Activated naive CD8-positive, alpha-beta T cell treated with anti-CD3 and anti-CD28 coated beads, Interleukin-2, amount 50 U/mL, for 16 hours (primary cell): Measurements from ENCODE around the gene ARID4A.
A peak's percentile ranks its signal among the peaks of the same experiment; 100 is the strongest.
"Not testable (repeated sequence)": the region's sequence is repeated elsewhere in the genome, so short reads cannot be mapped to it uniquely, and the experiment has no call there.

ENCODE experiments used
- DNase-seq: peaks from one replicate; pipeline ENCODE4 v3.0.0-alpha.2; 2020; ENCODE audit warnings: low read depth, low spot score

The ARID4A gene

DNA sequence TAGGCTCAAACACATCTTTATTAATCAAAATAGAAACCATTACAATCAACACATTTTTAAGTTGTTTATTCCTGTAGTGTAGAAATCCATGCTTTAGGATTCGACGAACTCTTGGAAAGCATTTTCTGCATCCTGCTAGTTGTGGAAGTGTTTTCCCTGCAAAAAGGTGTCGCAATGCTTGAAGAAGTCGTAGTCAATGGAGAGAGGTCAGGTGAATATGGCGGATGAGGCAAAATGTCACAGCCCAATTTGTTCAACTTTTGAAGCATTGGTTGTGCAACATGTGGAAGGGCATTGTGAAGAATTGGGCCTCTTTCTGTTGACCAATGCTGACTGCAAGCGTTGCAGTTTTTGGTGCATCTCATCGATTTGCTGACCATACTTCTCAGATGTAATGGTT lies 4.2 kb upstream of the ARID4A start:
- DNase-seq = no peak

DNA sequence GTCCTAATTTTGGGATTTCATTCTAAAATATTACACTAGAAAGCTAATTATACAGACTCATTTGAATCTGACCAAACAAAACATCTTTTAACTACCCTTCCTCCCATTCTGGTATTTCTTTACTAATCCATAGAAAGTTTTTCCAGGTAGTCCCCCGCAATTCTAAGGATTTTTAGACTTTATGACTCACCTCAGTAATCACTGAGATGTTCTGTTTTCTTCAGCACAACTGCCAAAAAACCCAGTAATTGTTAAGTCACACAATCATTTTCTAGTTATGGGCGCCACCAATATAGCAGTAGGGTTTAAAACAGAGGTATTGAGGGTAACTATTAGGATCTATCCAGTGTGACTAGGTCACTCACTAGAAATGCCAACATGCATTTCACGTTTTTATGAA lies 1.6 kb upstream of the ARID4A start:
- no peak for DNase-seq

DNA sequence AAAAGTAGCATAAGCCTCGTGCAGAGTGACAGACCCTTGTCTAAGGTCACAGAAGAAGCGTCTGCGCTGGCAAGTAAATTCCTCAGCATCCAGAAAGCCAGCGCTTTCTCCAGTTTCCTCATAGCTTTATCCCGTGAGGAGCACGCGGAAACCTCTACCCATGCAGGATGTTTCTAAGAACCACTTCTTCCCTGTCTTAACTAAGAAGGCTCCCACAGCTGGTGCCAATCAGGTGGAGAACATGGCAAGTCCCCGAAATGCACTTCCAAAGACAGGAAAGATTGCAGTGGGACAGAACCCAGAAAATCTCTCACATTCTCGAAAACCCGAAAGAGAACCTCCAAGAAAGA lies 968 bp upstream of the ARID4A start:
- DNase-seq = no peak

DNA sequence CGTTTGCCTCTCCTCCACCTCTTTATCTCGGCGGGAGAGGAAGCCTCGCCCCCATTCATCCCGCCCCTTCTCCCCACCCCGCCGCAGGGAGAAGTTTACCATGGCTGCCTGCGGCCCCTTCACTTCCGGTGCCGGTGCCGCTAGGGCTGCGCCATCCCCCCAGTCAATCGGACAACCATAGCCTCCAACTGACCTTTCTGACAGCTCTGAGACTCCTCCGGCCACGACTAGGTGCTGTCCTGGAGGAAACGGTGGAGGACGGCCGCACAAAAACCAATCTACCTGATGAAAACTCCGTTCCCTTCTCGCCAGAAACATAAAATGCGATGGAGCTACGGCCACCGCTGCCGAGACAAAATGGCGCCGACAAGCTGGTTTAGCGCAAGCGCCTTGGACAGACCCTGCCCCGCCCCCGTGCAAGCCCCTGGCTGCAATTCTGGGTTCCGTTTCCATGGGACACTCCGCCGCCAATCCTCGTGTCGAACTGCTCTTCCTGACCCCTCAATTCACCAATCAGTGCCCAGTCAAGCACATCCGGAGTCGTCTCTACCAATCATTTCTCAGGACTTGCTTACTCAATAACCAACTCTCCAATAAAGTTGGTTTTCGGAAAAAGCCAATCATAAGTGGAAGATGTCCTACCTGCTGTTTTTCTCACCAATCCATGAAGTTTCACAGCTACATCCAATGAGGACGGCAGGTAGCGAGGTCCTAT lies 436 bp upstream of the ARID4A start:
- peak; percentile 97 for DNase-seq

DNA sequence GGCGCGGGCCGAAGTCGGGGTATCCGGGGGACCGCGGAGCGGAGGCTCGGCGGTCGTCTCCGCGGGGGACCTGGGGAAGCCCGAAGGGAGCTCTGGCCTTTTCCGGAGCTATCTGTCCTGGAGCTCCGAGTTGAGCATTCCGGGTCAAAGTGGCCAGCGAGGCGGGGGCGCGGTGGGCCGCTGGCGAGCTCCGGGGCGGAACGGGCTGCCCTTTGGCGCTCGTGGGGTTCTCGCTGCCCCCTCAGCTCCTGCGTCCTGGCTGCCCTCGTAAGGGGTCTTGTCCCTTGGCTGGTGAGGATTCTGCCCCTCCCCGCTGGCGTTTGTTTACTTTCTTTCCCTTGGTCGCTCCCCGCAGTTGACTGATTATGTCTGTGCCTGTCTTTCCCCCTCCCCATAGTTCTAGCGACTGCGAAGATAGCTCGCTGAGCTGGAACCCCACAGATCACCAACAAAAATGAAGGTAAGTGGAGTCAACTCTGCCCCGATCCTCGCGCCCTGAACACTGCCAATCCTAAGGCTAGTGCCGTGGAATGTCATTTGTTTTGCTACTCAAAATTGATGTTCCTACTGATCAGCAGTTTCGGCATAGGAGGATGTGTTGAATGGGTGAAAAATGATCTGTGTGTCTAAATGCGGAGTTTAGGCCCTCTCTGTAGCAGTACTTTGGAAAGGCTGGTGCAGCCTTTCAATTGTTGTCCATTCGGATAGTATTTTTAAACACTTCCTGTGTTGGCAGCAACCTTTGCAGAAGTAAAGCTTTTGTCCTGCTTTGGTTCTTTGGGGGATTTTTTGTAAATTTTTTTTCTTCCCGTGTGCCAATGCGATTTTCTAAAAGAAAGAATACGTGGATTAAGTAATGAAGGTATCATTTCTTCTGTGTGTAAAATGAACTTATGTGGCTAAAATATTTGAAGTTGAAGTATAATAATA lies 1.3 kb downstream of the ARID4A start:
- no peak for DNase-seq

DNA sequence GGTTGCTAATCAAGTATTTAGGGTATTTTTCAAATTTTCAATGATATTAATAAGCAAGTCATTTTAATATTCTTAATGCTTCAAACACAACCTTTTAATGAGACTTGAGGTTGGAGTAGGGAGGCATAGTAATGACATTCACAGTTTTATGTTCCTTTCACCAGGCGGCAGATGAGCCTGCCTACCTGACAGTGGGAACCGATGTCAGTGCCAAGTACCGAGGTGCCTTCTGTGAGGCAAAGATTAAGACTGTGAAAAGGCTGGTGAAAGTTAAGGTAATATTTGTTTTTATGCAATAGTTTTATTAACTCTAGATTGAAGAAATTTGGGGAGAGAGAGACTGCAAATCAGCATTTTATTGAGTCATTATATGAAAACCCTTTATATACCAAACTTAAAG lies 3.1 kb downstream of the ARID4A start:
- no peak for DNase-seq

DNA sequence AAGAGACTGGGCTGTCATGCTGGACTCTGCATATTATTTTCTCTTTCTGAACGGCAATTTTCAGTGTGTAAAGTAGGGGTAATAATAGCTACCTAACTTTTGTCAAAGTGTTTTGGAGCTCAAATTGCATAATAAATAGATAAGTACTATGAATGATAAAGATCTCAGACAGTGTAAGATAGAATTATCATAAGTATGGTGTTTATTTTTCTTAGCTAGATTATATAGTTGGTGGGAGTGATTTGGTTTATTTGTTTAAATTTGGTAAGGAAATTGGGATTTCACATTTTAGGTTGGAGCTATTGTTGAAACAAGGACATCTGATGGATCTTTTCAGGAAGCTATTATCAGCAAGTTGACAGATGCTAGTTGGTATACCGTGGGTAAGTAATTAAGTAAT lies 7.4 kb downstream of the ARID4A start:
- DNase-seq = no peak

DNA sequence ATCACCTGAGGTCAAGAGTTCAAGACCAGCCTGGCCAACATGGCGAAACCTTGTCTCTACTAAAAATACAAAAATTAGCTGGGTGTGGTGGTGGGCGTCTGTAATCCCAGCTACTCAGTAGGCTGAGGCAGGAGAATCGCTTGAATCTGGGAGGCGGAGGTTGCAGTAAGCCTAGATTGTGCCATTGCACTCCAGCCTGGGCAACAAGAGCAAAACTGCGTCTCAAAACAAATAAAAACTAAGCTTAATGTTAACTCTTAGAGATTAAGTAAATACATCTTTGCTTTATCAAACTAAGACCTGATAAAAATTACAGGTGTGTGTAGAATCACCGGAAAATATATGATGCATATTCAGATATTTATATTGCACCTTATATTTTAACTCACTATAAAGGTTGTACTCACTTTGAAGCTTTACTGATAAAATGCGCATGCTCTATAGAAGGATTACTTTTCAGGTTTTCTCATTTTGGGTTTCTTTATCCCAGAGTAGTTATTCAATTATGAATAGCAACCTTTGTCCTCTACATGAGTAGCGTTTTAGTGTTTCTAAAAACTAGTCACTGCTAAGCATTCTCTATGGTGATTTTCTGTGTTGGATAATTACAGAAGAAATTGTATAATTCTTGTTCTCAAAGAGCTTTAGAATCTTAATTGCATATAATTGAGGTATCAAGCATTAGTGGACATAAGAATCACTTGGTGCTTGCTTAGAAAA lies 9.4 kb downstream of the ARID4A start:
- DNase-seq = no peak

DNA sequence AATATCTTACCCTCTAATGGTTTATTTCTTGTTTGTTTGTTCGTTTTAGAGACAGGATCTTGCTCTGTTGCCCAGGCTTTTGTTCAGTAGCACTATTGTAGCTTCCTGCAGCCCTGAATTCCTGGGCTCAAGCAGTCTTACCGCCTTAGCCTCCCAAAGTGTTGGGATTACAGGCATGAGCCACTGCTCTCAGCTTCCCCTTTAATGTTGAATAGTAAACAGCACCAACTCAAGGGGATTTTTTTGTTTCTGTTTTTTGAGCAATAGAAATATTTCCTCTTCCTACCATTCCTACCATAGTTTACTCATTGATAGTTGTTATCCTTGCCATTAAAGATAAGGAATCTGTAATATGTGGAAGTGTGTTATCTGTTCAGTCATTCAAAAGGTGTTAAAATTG lies 10.7 kb downstream of the ARID4A start:
- no peak for DNase-seq

DNA sequence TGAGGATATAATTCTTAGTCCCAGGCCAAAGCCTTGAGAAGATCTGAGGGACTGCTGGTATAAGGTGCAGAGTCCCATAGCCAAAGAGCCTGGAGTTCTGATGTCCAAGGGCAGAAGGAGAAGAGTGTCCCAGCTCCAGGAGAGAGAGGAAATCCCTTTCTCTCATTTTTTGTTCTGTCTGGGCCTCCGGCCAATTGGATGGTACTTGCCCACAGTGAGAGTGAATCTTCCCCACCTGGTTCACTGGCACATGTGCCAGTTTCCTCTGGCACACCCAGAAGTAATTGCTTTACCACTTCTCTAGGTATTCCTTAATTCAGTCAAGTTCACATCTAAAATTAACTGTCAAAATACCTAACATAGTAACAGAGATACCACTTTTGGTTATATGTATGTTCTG lies 15.3 kb downstream of the ARID4A start:
- no peak for DNase-seq

DNA sequence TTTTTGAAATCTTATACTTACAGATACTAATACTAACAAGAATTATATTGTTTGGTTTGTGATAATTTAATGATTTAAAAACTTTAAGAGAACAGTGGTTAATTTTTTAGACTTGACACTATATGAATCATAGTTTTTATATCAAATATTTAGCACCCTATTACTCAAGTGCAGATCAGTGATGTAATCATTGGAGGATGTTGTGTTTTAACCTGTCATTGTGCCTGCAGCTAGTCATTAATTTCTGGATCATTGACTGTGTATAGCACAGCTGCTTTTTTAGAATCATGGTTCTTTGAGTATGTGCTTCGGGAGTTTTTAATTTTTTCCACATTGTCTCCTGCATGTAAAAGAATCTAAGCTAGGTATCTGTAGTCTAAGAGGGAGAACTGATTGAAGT lies 17.3 kb downstream of the ARID4A start:
- no peak for DNase-seq

DNA sequence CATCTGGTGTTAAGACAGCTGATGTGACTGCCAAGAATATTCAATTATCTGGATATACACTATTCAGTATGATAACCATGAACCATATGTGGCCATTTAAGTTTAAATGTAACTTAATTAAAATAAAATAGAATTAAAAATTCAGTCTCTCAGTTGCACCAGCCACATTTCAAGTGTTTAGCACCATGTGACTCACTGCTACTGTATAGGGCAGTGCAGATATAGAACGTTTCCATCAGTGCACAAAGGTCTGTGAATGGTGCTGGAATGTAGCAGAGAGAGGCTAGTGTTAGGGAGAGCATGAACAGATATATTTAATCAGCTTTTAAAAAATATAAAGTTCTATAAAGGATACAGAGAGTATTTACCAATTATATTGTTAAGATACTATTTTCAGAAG lies 28.7 kb downstream of the ARID4A start:
- DNase-seq = no peak

DNA sequence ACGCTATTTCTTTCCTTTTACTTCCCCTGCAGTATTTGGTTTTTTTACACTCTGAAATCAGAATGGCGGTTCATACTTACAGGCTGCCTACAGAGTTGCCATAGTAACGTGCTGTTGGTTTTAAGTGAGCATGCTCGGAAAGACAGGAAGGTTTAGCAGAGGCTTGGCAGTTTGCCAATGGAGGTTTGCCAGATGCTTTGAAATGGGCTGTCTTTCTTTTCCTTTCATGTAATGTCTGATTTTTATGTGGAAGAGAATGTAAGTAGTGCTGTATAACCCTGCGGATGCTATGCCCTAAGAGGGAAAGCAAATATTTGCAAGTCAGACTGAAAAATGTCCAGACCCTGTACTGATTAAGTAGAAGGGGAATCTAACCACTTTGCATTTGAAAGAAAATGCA lies 32.8 kb downstream of the ARID4A start:
- DNase-seq = peak; percentile 63

DNA sequence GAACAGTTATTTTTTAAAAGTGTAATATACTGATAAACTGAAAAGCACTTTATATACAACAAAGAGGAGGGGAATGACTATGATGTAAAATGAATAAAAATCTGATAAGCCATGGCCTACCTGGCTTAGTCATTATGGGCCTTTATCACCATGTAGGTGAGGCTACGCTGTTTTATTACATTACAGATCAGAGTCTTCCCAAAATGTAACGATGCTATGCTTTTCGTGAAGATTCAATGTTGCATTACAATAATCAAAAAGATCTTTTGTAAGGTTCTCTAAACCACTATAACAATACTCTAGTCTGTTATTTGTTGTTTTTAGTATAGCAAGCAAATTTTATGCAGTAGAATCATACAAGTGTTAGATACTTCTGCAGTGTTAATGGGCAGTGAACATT lies 34.2 kb downstream of the ARID4A start:
- DNase-seq = no peak

DNA sequence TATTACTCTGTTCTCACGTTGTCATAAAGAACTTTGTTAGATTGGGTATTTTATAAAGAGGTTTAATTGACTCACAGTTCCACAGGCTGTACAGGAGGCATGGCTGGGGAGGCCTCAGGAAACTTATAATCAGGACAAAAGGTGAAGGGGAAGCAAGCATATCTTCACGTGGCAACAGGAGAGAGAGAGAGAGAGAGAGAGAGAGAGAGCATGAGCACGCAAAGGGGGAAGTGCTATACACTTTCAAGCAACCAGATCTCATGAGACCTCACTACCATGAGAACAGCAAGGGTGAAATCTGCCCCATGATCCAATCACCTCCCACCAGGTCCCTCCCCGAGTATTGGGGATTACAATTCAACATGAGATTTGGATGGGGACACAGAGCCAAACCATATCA lies 41.3 kb downstream of the ARID4A start:
- not testable (repeated sequence) for DNase-seq

DNA sequence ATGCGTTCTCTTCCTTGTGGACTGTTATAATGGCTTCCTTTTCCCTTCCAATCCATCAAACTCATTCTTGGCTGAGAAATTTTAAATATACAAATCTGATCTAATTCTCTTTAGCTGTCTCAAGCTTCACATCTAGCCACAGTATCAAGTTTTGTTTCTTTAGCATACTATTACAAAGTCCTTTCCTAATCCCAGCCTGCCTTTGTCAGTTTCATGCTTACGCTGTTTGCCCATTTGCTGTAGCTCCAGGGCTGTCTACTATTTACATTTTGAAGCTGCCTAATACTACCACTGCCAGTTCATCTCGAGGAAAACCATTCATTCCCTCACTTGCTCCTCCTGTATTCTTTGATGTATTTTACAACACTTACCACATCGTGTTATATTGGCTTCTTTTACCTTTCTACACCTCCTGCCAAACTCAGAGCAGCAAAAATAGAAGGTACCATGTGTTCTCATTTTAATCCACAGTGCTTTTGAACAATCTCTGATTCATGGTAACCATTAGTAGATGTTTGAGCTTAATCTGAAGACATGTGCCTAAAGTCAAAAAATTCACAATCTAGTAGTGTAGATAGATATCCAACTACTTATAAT lies 42.9 kb downstream of the ARID4A start:
- DNase-seq = no peak

DNA sequence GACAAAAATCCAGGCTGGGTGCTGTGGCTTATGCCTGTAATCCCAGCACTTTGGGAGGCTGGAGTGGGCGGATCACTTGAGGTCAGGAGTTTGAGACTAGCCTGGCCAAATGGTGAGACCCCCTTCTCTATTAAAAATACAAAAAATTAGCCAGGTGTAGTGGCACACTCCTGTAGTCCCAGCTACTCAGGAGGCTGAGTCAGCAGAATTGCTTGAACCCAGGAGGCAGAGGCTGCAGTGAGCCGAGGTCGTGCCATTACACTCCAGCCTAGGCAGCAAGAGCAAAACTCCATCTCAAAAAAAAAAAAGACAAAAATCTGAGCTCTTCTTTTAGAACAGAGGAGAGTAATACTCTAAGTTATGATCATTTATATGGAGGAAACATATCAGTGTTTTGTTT lies 45.2 kb downstream of the ARID4A start:
- not testable (repeated sequence) for DNase-seq

DNA sequence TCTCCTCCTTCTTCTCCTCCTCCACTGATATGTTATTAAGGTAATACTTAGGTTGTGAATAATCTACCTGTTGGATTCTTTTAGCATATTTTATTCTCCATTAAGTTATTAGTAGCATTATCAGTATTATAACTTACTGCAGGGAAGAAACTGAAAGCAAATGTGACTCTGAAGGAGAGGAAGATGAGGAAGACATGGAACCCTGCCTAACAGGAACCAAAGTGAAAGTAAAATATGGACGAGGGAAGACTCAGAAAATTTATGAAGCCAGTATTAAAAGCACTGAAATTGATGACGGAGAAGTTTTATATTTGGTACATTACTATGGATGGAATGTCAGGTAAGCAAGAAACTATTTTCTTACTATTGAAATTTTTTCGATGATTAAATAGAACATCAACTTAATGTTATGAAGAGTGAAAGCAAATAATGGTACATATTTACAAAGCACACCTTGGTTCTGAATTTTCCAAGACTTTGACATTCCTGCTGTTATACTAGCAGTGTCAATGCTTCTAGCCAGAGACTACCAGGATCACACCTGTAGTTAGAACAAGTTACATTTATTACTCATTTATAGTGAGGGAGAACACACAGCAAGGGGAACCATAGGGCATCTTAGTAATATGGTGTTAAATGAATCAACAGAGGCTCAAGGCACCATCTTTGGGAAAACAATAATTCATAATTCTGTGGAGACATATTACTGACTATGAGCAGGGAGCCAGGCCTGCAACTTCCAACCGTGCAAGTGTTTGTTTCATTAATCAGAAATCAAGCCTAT lies 55.4 kb downstream of the ARID4A start:
- DNase-seq = no peak

DNA sequence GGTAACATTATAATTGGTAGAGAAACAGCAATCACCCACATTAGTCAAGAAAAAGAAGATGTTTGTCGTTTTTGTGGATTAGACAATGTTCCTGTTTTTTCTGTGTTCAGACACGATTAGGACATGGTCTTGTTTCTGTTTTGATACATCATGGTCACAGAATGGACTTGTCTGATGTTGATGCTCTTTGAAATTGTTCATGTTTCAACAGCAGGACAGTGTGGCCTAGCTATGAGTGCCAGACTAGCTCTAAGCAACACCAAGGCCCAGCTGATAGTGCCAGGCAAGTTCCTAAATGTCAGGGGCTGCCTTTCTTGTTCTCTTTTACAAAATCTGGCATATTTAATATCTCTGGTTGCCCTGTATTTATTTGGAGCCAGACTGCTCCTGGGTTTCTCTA lies 56.5 kb downstream of the ARID4A start:
- DNase-seq = no peak

DNA sequence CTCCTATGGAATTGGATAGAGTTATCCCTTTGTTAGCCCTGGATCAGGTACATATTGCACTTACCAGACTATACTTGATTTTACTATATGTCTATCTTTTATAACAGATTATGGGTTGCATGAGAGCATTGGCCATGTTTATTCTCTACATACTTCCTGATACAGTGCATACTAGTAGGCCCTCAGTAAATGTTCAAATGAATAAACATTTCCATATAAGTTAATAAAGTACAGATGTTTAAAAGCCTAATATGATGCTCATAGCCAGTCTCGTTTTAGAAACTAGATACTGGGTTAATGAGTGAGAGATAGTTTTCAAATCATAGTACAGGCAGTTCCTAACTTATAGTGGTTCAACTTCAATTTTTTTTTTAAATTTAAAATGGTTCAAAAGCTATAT lies 57.9 kb downstream of the ARID4A start:
- no peak for DNase-seq

DNA sequence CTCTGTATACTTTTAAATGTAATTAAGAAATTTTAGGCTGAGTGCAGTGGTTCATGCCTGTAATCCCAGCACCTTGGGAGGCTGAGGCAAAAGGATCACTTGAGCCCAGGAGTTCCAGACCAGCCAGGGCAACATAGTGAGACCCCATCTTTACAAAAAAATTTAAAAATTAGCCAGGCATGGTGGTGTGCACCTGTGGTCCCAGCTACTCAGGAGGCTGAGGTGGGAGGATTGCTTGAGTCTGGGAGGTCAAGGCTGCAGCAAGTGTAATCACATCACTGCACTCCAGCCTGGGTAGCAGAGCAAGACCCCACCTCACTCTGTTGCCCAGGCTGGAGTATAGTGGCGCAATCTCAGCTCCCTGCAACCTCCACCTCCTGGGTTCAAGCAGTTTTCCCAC lies 63.9 kb downstream of the ARID4A start:
- DNase-seq = not testable (repeated sequence)
